IPS DF 4.7 (cell line): Measurements from ENCODE around the gene CALN1.
"Not testable (repeated sequence)": the region's sequence is repeated elsewhere in the genome, so short reads cannot be mapped to it uniquely, and the experiment has no call there.

Experiments used
- DNase-seq: peaks from one replicate; pipeline ENCODE4 v3.0.0-alpha.2; 2013; ENCODE audit warnings: low spot score; ENCODE audit errors: extremely low read depth

CALN1 gene

DNA sequence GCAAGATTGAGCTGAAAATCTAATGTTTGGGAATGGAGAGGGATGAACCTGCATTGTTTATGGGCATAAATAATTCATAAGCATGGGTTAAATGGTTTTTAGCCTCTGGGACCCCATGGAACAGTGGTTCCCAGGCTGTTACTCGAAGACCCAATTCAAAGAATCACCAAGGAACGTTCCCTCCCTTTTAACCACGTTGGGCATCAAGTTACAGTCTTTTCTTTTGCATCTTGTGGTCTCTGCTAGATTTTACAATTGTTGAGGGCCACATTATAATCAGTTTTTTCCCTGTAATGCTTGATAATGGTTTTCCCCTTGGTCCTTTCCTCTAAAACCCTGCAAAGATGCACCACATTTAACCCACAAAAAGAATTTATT is 2.5 kb downstream of the CALN1 start:
- DNase-seq: no peak

DNA sequence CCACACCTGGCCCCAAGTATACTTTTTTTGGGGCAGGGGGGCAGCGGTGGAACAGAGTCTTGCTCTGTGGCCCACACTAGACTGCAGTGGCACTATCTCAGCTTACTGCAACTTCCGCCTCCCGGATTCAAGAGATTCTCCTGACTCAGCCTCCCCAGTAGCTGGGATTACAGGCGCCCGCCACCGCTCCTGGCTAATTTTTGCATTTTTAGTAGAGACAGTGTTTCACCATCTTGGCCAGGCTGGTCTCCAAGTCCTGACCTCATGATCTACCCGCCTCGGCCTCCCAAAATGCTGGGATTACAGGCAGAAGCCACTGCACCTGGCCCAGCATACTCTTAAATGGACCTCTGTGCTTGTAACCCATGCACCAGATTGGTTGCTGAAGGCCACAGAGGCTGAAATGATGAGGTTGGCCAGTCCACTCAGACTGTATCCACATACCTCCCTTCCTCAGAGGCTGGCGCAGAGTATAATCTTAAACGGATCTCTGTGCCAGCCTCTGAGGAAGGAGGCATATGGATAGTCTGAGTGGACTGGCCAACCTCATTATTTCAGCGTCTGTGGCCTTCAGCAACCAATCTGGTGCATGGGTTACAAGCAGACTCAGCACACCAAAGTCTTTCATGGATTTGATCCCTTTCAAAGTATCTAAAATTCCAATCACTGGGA is 3.0 kb downstream of the CALN1 start:
- DNase-seq: no peak

DNA sequence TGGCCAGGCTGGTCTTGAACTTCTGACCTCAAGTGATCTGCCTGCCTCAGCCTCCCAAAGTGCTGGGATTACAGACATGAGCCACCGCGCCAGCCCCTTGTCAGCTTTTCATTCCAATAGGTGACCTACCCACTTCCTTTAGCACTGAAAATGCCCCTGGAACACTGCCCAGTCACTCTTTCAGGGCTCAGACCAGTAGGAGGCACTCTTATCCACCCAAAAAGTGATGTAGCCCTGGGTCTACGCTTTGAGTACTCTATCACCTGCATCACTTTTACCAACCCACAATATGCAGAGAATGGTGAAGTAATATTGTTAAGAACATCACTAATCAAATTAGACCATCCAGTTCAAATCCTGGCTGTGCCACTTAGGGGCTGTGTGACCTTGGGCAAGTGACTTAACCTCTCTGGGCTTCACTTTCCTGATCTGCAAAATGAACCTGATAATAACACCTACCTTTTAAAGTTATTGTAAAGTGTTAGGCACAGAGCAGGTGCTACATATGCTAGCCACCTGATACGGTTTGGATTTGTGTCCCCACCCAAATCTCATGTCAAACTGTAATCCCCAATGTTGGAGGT is 5.2 kb downstream of the CALN1 start:
- no peak for DNase-seq

DNA sequence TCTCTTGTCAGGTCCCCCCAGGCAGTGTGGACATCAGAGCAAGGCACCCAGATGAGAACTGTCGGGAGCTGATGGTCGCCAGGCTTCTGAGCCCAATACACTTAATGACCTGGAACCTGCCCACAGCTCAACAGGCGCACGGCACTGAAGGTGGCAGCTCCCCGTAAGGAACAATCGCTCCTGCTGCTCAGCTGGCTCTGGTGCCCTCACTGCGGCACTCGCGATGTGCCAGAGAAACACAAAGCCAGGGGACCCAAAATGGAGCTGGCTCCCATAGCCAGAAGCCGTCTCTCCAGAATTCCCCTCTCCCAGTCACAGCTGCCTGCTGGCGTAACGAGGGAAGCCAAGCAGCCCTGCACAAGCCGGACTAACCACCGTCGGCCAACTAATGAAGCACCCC is 6.3 kb downstream of the CALN1 start:
- no peak for DNase-seq

DNA sequence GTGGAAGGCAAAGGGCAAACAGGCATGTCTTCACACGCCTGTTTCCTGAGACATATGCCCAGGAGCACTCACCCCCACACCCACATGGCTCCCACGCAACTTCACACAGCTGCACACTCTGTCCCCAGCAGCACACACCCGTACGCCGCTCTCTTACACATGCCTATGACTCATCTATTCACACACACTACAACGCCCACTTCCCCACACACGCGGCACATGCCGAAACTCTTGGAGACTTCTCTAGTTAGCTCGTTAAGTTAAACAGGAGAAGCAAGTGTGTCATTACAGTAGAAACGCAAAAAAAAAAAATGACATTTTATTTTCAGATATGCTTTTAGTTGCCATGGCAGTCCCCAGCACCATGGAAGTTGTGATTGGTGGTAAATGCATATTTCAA is 6.7 kb downstream of the CALN1 start:
- no peak for DNase-seq

DNA sequence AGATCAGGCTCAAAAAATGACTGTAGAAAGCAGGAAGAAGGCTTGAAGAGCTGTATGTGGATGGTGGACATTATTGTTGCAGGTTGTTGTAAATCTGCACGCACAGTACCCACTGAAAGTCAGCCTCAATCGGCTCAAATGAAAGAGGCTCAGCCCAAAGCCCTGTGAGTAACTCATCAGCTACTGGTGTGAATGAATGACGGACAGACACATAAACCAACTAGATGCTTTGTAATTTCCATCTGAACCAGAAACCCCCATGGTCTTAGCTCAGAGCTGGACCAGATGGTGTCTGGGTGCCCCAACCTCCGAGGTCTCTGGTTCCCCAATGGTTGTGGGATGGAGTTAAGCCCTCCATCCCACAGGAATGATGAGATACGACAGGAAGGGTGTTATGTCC is 7.4 kb downstream of the CALN1 start:
- no peak for DNase-seq

DNA sequence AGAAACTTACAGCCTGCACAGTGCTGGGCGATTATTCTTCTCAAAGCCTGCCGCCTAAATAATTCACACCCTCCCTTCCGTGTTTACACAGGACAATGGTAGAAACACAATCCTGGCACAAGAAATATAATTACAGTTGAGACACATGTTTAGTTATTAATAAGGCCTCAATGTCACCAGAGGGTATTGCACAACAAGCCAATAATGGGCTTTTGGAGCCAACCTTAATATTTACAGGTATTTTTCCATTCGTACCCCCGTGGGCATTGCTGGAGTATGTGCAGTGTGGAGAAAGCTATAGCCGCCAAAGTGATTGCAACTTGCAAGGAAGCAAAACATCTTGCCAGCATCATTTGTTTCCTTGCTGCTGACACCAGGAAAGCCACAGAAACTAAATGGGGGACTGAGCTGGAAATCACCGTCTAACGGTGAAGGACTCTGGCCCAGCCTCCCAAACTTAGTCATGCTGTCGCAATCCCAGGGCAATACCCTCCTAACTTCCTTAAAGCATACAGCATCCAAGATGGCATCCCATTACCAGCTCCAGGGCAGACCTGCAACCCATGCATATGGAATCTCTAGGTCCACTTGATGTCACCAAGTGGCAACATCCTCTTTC is 8.6 kb downstream of the CALN1 start:
- DNase-seq: no peak

DNA sequence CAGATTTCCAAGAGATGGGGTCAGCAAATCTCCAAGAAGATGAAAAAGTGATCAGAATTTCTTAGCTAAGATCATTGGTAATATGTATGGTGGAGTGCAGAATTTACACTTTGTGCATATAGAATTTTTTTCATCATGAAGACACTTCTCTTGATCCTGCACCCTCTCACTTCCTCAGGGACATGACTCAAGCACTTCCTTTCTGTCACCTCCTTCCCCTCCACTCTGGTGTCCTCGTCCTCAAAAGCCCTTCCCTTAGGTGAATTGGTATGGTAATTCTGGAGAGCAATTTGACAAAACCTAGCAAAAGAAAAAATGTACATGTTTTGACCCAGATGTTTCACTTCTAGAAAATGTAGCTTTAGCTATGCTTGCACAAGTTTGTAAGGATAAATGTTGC is 18.1 kb downstream of the CALN1 start:
- DNase-seq: no peak

DNA sequence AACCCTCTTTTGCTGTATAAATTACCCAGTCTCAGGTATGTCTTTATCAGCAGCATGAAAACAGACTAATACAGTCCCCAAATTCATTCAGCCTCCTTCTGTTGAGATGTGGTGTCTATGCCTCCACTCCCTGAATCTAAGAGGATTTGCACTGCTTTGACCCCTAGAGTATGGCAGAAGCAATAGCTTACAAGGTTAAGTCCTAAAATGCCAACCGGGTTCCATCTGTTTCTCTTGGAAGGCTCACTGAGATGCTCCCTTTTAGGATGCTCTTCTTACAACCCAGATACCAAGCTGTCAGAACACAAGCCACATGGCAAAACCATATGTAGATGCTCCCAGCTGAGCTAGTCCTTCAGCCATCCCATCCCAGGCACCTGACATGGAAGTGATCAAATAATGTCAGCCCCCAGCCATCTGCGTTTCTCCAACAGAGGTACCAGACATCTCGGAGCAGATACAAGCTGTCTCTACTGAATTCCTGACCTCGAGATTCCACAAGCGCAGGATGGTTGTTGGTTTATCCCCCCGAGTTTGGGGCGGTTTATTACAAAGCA is 20.2 kb downstream of the CALN1 start:
- no peak for DNase-seq

DNA sequence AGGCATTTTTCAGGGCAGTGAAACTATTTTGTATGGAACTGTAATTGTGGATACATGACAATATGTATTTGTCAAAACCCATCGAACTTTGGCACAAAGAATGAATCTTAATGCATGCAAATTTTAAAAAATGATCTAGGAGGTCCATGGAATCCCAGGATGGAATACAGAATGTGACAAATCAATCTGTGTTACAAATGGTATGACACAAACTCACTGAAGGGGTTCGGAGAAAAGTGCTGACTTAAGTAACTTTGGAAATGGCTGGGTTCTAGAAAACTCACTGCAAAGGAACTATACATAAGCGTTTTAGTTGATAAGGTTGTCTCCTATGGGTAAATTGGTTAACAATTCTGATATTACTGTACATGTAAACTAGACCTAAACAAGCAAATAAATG is 26.0 kb downstream of the CALN1 start:
- no peak for DNase-seq

DNA sequence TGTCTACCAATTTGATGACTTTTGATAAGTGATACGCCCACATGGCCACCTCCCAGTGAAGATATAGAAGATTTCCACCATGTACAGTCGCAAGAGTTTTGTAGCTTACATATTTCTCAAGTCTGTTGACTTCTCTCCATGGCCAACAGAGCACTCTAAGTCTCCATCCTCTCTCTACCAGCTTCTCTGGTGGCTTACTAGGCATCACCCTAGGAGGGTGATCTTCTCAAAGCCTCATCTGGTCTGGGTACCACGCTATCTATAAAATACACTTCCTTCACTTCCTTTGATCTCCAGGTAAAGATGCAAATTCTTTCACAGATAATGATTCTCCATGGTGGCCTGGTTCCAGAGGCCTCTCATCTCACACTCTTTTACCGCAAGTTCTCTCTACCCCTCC is 49.9 kb downstream of the CALN1 start:
- DNase-seq: no peak

DNA sequence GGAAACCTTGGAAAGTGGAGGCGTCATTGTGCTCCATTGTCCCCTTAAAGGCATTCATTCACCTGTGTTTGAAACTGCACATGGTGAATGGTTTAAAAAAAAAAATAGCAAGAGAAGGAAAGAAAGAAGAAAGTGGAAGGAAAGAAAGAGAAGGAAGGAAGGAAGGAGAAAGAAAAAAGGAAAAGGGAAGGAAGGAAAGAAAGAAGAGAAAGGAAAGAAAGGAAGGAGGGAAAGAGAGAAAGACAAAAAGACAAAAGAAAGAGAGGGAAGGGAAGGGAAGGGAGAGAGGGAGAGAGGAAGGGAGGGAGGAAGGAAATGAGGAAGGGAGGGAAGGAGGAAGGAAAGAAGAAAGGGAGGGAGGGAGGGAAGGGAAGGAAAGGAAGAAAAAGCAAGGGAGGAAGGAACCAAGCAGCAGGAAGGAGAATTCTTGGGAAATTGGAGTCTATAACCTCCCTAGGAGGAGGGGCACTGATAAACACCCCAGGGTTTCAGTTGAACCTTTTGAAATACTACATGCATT is 66.9 kb downstream of the CALN1 start:
- DNase-seq: no peak

DNA sequence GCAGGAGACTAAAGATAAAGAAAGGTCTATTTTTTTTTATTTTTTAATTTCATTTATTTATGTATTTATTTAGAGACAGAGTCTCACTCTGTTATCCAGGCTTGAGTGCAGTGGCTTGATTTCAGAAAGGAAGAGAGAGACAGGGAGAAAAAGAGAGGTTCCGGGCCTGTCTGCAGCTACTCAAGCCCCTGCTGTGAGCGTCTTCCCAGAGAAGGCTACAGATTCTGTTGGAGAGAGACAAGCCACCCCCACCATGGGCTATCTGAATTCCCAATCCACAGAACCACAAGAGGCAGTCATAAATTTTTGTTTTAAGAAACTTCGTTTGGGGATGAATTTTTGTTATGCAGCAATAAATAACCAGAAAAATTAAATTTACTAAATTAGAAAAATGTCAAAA is 68.1 kb downstream of the CALN1 start:
- DNase-seq: no peak

DNA sequence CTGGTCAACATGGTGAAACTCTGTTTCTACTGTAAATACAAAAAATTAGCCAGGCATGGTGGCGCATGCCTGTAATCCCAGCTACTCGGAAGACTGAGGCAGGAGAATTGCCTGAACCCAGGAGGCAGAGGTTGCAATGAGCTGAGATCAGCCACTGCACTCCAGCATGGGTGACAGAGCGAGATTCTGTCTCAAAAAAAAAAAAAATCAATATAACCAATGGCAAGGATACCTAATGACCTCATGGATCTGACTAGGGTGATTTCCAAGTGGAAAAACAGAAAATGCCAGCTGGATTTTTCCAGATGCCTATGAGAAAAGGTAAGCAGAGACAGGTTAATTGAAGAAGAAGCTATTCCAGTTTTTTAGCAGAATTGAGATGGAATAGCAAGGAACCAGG is 68.8 kb downstream of the CALN1 start:
- DNase-seq: not testable (repeated sequence)

DNA sequence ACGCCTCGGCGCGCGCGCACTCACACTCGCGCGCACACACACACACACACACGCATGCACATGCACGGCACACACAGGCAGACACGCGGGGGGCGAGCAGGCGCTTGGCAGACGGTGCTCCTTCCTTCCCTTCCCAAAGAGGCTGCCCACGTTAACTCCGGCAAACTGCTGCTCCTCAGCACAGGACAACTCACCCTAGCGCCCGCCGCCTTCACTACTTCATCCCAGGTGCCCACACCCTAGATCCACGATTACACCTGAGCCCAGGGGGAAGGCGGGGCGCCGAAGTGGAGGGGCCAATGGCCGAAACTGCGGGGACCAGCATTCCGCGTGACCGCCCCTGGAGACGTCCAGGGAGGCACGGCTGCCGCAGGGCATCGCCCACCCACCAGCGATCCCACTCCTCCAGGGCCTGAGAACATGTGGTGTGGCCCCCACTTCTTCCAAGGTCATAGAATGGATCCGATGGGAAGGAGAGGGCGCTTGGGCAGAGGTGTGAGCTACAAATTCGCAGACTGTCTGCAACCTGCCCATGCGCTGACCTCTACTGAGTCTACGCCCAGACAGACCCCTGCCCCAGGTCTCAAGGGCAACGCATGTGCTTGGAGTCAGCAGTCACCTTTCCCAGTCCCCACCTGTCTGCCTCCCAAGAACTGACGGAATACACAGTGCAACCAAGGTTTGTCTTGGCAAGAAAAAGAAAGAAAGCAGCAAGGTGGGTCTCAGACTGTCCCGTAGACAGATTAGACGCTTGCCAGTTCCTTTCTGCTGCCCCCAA is 74.6 kb downstream of the CALN1 start:
- DNase-seq: no peak

DNA sequence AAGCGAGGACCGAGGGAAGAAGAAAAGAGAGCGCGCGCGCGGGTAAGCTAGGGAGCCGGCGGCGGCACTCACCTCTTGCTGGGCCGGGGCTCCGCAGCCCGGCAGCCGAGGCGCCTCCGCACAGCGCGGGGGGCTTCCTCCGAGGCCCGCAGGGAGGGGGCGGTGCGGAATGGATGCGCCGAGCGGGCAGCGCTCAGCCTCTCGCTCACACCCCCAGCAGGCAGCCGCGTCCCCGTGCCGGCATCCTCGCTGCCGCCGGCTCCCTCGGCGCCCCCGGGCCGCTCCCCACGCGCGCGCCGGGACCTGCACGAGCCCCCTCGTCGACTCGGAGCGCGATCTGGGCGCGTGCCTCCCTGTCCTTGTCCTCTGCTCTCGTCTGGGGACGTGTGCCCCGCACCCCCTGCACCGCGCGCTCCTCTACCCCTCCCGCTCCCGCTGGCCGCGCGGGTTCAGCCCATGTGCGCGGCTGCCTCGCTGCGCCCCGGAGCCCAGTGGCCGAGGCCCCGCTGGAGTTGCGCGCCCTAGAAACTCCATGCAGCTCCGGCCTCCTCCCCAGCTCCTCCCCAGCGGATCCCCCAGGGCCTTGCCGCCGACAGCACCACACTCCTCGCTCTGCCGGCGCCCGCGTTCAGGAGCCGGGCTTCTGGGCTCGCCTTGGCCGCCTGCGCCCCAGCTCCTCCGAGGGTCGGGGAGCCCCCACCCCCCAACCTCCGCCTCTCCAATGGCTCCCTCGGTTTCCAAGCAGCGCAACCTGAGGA is 75.3 kb downstream of the CALN1 start:
- DNase-seq: no peak

DNA sequence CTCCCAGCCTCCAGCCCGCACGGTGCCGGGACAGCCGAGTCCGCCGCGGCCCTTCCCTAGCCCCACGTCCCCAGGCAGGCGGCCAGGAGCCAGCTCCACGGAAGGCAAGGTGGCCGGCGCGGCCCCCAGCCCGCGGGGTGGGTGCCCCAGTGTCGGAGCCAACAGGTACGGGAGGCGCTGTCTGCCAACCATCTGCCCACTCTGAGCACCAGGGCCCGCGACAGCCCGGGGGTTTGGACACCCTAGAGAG is 75.8 kb downstream of the CALN1 start:
- DNase-seq: no peak

DNA sequence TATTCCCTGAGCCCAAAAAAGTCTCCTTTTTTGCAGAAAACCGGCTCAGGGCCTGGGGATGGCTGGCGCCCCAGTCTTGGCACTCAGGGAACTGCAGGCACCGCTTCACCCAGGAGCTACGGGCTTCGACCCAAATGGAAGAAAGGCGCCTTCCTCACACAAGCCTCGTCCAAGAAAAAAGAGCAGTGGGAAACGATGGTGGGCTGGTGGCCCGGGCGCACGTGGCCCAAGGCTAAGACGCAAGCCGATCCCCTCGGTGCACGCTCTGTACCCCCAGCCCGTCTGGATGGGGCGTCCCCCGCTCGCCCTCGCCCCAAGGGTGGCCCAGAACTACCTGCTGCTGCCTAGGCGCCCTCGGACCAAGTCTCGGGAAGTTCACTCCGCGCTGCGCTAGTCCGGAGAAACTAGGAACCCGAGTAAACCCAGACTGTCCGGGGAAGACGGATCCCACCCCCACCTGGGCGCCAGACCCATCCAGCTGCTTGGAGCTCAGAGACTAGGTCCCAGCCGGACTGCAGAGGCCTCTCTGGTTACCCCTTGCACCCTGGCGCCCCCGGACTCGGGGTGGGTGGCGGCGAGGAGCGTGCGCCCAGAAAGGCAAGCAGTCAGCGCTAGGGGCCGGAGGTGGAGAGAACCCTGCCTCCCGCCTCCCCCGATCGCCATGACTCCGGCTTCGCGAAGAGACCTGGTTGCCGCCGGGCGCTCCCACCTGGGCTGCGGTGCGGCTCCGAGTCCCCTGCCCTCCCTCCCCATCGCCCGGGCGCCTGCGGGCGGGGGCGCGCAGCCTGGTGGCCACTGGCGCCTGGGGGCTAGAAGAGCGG is 76.4 kb downstream of the CALN1 start:
- DNase-seq: no peak

DNA sequence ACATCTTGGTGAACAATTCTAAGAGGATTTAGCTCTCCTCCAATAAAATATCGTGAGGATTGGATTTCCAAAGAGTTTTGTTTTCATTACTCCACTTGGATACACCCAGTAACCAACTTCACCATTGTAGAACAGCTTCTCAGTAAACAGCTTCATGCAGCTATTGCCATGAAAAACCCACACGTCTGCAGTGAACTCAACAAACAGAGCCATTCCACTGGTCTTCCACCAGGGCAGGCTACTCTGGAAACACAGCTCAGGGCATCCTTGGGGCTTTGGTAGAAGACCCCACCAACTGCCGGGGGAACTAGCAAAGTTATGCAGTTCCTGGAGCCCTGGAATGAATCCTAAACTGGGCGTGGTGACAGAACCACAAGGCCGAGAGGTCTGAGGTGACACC is 77.4 kb downstream of the CALN1 start:
- no peak for DNase-seq

DNA sequence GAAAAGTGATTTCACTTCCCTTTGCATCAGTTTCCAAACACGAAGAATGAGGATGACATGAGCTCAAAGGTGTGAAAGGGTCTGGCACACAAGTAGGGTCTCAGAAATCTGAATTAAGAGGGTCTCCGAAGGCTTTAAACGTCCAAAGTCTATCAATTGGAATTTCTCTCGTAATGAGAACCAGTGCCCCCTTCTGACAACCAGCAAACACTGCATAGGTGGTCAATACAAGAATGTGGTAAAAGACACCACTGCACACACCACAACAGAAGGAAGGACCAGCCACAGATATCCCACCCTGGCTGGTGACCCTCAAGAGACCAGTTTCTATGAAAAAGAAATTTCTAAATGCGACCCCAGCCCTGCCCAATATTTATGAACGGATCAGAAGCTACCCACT is 78.1 kb downstream of the CALN1 start:
- no peak for DNase-seq

DNA sequence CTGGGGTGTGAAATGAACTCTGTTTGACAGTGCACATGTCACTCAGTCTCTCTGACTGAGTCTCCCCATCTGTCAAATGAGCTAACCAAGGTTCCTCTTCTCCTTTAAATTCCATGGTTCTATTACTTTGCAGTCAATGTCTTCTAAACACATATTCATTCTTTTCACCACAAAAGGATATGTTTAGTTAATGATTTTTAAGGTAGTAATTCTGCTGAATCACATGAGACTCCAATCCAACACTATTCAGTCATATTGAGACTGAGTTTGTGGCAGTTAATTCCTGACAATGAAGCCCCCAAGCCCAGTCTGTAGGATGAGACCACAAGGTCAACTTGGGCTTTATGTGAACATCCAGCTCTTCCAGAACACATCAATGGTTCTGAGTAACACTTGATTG is 85.3 kb downstream of the CALN1 start:
- no peak for DNase-seq
